HG02840 (cell line): ENCODE measurements around the gene GXYLT1.
A peak's percentile ranks its signal among the peaks of the same experiment; 100 is the strongest.
"Not testable (repeated sequence)": the region's sequence is repeated elsewhere in the genome, so short reads cannot be mapped to it uniquely, and the experiment has no call there.

Source experiments
- ATAC-seq: cut with Tn5 transposase; IDR thresholded peaks from one replicate; pipeline ENCODE4 v1.9.1; 2021; ENCODE audit warnings: mild to moderate bottlenecking, moderate library complexity, moderate number of reproducible peaks; ENCODE audit not compliant: unreplicated experiment, low FRiP score

Gene GXYLT1

GRCh38 chr12:42144408-42145196 is at the start of gene GXYLT1:
TSS of gene GXYLT1 (minus strand) at chr12:42144874. CDS start at chr12:42144646, 228 bp downstream.
- ATAC-seq, result peak; percentile 93

- ATAC-seq, result no peak
Measured at GRCh38 chr12:42192686-42193085, 48.0 kb upstream of the GXYLT1 start.

- ATAC-seq, result no peak
Measured at GRCh38 chr12:42192258-42192657, 47.6 kb upstream of the GXYLT1 start.

GRCh38 chr12:42190376-42190775 is 45.7 kb upstream of the GXYLT1 start:
- no peak for ATAC-seq

- ATAC-seq, result not testable (repeated sequence)
Measured at GRCh38 chr12:42188275-42188674, 43.6 kb upstream of the GXYLT1 start.

- ATAC-seq, result no peak
Measured at GRCh38 chr12:42187799-42188198, 43.1 kb upstream of the GXYLT1 start.

GRCh38 chr12:42186793-42187192 is 42.1 kb upstream of the GXYLT1 start:
- no peak for ATAC-seq

GRCh38 chr12:42182394-42182793 is 37.7 kb upstream of the GXYLT1 start:
- ATAC-seq, result no peak

GRCh38 chr12:42180990-42181596 is 36.4 kb upstream of the GXYLT1 start:
- no peak for ATAC-seq

GRCh38 chr12:42178101-42178500 is 33.4 kb upstream of the GXYLT1 start:
- no peak for ATAC-seq

- no peak for ATAC-seq
Measured at GRCh38 chr12:42174978-42175377, 30.3 kb upstream of the GXYLT1 start.

- ATAC-seq, result no peak
Measured at GRCh38 chr12:42173961-42174521, 29.4 kb upstream of the GXYLT1 start.

- ATAC-seq, result no peak
Measured at GRCh38 chr12:42172441-42173210, 28.0 kb upstream of the GXYLT1 start.

- ATAC-seq, result no peak
Measured at GRCh38 chr12:42167711-42168110, 23.0 kb upstream of the GXYLT1 start.

- ATAC-seq, result no peak
Measured at GRCh38 chr12:42166501-42166900, 21.8 kb upstream of the GXYLT1 start.

- no peak for ATAC-seq
Measured at GRCh38 chr12:42163913-42164312, 19.2 kb upstream of the GXYLT1 start.

GRCh38 chr12:42162965-42163364 is 18.3 kb upstream of the GXYLT1 start:
- no peak for ATAC-seq

- ATAC-seq, result no peak
Measured at GRCh38 chr12:42162193-42162592, 17.5 kb upstream of the GXYLT1 start.

GRCh38 chr12:42161529-42161928 is 16.9 kb upstream of the GXYLT1 start:
- ATAC-seq, result no peak

- no peak for ATAC-seq
Measured at GRCh38 chr12:42156232-42156631, 11.6 kb upstream of the GXYLT1 start.
